HuH-7 (cell line): ENCODE measurements around the gene COPG1.
A peak's percentile ranks its signal among the peaks of the same experiment; 100 is the strongest.
"Not testable (repeated sequence)": the region's sequence is repeated elsewhere in the genome, so short reads cannot be mapped to it uniquely, and the experiment has no call there.

Experiments used
- DNase-seq: peaks from one replicate; pipeline ENCODE4 v3.0.0; 2011; ENCODE audit warnings: low spot score

Gene COPG1

DNA sequence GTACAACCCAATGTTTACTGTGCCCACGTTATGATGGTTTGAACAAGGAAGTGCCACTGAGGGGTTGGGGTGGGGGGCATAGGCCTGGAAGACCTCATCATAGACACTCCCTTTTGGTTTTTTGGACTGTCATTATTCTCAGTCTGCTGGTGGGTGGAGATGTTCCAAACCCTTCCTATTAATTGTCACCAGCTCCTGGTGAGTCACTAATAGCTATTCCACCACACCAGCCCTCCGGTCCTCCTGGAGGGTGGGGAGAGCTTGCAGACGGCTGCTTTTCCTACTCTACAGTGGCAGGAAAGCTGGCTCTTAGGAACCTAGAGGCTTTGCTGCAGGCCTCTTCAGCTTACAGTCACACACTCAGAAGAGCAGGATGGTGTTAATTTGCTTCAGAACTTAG, 9.0 kb upstream of the COPG1 start:
- no peak for DNase-seq

DNA sequence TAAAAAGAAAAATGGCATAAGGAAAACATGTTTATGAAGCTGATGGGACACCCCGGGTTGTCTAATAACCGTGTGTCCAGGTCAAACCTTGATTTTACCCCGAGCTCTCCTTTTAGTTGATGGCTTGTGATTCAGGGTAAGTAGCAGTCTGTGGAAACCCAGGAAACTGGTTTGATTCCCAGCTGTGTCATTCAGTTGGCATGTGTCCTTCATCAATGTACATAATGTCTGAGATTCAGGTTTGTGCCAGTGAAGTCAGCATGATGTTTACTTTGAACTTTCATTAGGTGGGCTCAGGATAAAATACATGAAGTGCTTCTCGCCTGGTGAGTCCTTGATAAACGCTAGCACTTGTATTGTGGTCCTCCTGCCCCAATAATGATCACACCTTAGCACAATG, 4.3 kb upstream of the COPG1 start:
- DNase-seq, result no peak

- DNase-seq, result peak; percentile 91
Measured at GRCh38 chr3:129245641-129246306, 3.6 kb upstream of the COPG1 start.

- no peak for DNase-seq
Measured at GRCh38 chr3:129246636-129247035, 2.8 kb upstream of the COPG1 start.

GRCh38 chr3:129248286-129248979, 973 bp upstream of the COPG1 start:
- no peak for DNase-seq

GRCh38 chr3:129252748-129253147, 3.3 kb downstream of the COPG1 start:
- no peak for DNase-seq

- no peak for DNase-seq
Measured at GRCh38 chr3:129254536-129255230, 5.3 kb downstream of the COPG1 start.

DNA sequence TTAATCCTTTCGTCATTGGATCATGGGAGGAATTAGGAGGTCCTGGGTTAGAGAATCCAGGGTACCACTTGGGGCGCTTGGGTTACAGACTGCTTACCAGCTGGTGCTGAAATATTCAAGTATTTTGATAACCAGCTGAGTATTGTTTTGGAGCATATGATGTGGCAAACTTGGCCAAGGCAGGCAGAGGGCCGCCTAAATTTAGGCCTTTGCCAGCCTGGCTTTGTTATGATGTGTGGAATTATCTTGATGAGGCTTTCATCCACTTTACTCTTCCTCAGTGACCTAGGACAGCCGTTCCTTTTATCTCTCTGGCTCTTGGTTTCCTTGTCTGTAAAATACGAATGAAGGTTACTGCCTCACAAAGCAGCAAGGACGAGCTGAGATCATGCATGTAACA, 6.9 kb downstream of the COPG1 start:
- DNase-seq, result no peak

- no peak for DNase-seq
Measured at GRCh38 chr3:129257609-129258008, 8.2 kb downstream of the COPG1 start.

DNA sequence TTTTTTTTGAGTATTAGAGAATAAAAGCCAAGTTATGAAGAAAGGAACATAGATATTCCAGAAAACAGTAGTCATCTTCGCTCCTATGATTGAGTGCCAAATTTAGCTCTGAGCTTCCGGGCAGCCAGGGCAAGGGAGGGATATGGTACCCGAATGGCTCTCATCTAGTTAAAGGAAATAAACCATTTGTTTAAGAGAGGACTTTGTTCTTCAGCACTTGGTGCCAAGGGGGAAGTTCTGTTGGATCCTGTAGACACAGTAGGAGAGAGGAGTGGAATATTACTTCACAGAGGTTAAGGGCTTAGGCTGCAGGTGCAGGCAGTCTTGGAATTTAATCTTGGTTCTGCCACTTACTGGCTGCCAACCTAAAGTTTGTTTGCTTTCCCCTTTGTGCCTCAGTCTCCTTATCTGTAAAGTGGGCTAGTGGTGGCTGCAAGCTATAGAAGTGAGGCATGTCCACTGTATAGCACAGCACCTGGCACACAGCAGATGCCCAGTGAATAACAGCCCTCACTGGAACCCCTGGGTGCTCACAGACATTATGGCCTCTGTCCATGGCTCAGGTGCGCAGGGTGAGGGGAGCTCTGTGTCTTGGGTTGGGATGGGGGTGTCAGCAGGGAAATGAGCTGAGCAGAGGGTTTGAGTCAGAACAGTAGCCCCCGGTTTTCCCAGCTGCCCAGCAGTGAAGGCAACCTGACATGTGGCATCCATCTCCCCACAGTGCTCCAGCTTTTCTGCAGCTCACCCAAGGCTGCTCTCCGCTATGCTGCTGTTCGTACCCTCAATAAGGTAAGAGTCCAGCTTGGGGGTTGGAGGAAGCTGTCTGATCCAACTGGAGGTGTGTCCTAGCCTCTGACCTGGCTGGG, 10.4 kb downstream of the COPG1 start:
- DNase-seq, result no peak

DNA sequence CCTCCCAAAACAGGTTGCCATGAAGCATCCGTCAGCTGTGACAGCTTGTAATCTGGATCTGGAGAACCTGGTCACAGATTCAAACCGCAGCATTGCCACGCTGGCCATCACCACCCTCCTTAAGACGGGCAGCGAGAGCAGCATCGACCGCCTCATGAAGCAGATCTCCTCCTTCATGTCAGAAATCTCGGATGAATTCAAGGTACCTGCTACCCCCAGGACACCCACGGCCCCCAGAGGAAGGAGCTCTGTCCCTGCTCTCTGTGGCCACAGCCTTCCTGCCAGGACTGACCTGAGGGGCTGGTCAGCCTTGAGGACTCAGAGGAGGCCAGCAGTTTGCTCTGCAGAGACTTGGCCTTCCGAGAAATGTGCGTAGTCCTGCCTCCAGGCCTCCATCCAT, 11.2 kb downstream of the COPG1 start:
- no peak for DNase-seq

- no peak for DNase-seq
Measured at GRCh38 chr3:129261894-129262293, 12.5 kb downstream of the COPG1 start.

- DNase-seq, result no peak
Measured at GRCh38 chr3:129263161-129263910, 13.9 kb downstream of the COPG1 start.

- not testable (repeated sequence) for DNase-seq
Measured at GRCh38 chr3:129264994-129265393, 15.6 kb downstream of the COPG1 start.

GRCh38 chr3:129266651-129267050, 17.2 kb downstream of the COPG1 start:
- DNase-seq, result no peak

DNA sequence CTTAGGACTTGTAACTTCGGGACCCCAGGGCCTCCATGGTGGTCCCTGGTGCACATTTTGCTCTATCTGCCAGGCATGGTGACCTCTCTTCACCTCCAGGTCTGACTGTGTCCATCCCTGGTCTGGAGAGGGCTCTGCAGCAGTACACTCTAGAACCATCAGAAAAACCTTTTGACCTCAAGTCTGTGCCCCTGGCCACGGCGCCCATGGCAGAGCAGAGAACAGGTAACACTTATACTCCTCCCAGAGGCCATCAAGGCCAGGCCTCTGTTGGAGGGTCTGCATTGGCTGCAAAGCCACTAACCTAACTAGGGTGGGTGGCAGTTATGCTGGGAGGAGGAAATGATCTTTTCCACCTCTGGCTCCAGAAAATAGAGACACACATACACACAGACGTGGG, 19.0 kb downstream of the COPG1 start:
- no peak for DNase-seq

- DNase-seq, result no peak
Measured at GRCh38 chr3:129271674-129272073, 22.3 kb downstream of the COPG1 start.

DNA sequence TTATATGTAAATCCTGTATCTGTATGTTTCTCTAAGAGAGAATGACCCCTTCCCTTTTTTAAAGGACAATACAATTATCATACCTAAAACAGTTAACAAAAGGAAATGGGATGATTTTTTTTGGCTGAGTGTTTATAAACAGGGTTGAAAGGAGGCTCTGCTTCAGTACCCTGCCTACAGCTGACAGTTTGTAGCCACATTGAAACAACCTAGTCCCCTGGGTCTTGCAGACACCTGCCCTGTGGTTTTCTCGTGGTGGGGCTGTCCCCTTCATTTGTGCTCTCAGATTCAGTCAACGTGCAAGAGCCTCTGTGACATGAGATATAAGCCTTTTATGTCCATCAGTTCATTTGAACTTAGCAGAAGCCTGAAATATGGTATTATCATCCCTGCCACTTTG, 27.0 kb downstream of the COPG1 start:
- DNase-seq, result no peak

DNA sequence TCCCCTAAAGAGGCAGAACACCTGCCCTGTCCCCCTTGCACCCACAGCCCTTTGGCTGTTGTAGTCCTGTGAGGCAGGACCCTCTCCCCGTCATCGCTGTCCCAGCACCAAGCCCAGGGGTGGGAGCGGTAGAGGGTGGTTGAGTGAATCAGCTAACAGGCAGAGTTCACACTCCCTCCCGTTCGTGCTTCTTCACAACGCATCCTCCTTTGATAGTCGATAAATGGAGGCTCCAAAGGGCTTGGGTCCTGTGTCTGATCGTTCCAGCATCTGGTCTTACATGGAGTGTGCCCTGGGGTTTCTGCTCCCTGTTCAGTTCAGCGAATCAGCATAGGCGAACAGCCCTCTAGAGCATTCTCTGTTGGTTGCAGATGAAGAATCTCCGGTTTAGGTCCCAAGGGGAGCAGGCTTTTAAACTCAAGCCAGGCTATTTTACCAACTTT, 28.4 kb downstream of the COPG1 start:
- DNase-seq, result peak; percentile 31

DNA sequence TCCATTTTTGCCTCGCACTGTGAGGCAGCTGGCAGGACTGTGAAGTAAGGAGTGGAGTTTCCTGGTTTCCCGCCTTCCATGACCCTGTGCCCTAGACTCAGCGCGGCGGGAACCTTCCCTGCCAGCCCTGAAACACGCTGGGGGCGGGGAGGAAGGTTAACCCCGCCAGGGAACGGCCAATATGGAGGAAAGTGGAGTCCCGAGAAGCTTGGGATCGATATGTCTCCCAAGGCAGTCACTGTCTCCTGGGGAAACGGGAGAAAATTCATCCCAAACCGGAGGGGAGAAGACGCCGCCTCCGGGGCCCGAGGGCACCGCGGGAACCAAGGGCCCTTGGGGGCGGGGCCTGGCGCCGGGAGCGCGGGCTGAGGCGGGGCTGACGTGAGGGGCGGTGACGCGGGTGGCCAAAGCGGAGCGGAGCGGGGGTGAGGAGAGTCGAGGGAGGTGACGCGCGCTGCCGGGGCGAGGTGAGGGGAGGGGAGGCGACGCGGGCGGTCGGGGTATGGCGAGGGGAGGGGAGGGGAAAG, 29.1 kb downstream of the COPG1 start, which contains the start of gene HMCES:
HMCES (plus strand) TSS at position 432 of the 527 bp plus-strand sequence. CDS start 863 bp downstream, outside the sequence.
- DNase-seq, result peak; percentile 94
